ENCODE data around the gene KIAA1549. TPM values are rescaled to one million over a fixed set of nuclear protein-coding genes. Genes with fewer than 3 reads are reported as not detected.
A peak's percentile ranks its signal among the peaks of the same experiment; 100 is the strongest.

KIAA1549 gene
- 0.81 and 0.84 TPM in 2 replicates for total RNA-seq (2013; cell fraction: nucleolus; rRNA removed)
- 0.16 and 0.23 TPM in 2 replicates for total RNA-seq (2014; rRNA removed)
- 0.22 and 0.28 TPM in 2 replicates for total RNA-seq (2014; rRNA removed; fragmentation: Illumina TruSeq; extraction: Trizol)
- total RNA-seq (2021), result 0.74 and 0.82 TPM in 2 replicates
- 0.12 TPM for polyA plus RNA-seq (2011; ENCODE audit: low read depth)
- 0.20 and 0.30 TPM in 2 replicates for polyA plus RNA-seq (2011; rRNA removed)
- 0.27 and 0.42 TPM in 2 replicates for polyA plus RNA-seq (2011; cell fraction: cytosol; rRNA removed)
- 0.66 and 0.94 TPM in 2 replicates for polyA plus RNA-seq (2011; cell fraction: nucleus; rRNA removed)
- 0.19 and 0.27 TPM in 2 replicates for polyA plus RNA-seq (2012)
- 0.32 TPM in 2 replicates for polyA plus RNA-seq (2014; fragmentation: Illumina TruSeq; extraction: Trizol)
- under 1 TPM; 0.02 to 0.05 TPM for polyA plus RNA-seq (2014; fragmentation: Nextera tagmentation; extraction: Ambion mirVana)
- polyA plus RNA-seq (2014; rRNA removed), result 0.19 and 0.27 TPM in 2 replicates
- under 1 TPM; 0.03 to 0.05 TPM for polyA plus RNA-seq (2016; fragmentation: Nextera tagmentation; extraction: Ambion mirVana)
- polyA minus RNA-seq (2011; rRNA and poly(A)+ RNA removed), result 0.51 and 0.93 TPM in 2 replicates
- polyA minus RNA-seq (2011; cell fraction: cytosol; rRNA and poly(A)+ RNA removed), result 0.27 and 0.52 TPM in 2 replicates
- 0.85 and 2.0 TPM in 2 replicates for polyA minus RNA-seq (2011; cell fraction: nucleus; rRNA and poly(A)+ RNA removed)
- percentile 44 among the genes with signal in this experiment for Bru-seq, nascent RNA
- percentile 47 among the genes with signal in this experiment for BruChase-seq, experiment 1, labeled RNA remaining after a 6-hour chase
- BruChase-seq, experiment 2, labeled RNA remaining after a 2-hour chase, result percentile 43 among the genes with signal in this experiment
- long read RNA-seq, experiment 1, partial matches to known transcripts, result 0 of 1 reads
- long read RNA-seq, experiment 1, other reads (novel, unspliced or antisense), result 1 of 1 reads
- long read RNA-seq, experiment 2, partial matches to known transcripts, result 1 of 2 reads
- long read RNA-seq, experiment 2, other reads (novel, unspliced or antisense), result 1 of 2 reads

GRCh38 chr7:138981332-138982203 is at the start of gene KIAA1549:
Gene KIAA1549 (minus strand): TSS chr7:138981389. CDS start chr7:138981269, 120 bp downstream.
- Histone ChIP-seq H3K79me2 (ENCODE audit: control insufficient read depth, insufficient read depth, low read length) (no peaks in the 10 kb centered on the region), H4K20me1 (ENCODE audit: control insufficient read depth, insufficient read depth) (no peaks in the 10 kb centered on the region), H3K9me3 (replicated peaks; ENCODE audit: control insufficient read depth, insufficient read depth, low read length) (no peaks in the 10 kb centered on the region), H3K4me1 (ENCODE audit: control insufficient read depth, insufficient read depth, low read length) (no peaks in the 10 kb centered on the region), H3K4me2 (ENCODE audit: control insufficient read depth, insufficient read depth) (peak within 1 kb of the TSS; percentile 95), H3K27me3 (replicated peaks in 1 of 2; ENCODE audit: control insufficient read depth in 2 of 2, insufficient read depth in 2 of 2, low read length in 1 of 2) (peaks cover 8% of the 10 kb centered on the region in 2 experiments), H3K9ac (ENCODE audit: control insufficient read depth, insufficient read depth, low read length) (peak within 1 kb of the TSS; percentile 16; the same call in 1 of the 2 replicates), H3K36me3 (ENCODE audit: control insufficient read depth in 2 of 2, insufficient read depth in 2 of 2, low read length in 1 of 2) (no peaks in the 10 kb centered on the region), H3K27ac (ENCODE audit: control insufficient read depth, insufficient read depth) (no peak within 1 kb of the TSS), H3K4me3 (peak within 1 kb of the TSS; percentile 73; the same call in 1 of the 2 replicates), H2AFZ (ENCODE audit: control insufficient read depth, low read depth, low read length) (peak within 1 kb of the TSS; percentile 79)
- FAIRE-seq, result no peak
- in situ Hi-C loops (cut with MboI) (loop anchor here (5.0 kb wide), 1 partner anchor 94 kb away; no protein-coding TSS in a partner anchor), intact Hi-C loops (cut with micrococcal nuclease; ENCODE audit: unreplicated experiment) (no loop called here)
- BruUV-seq (replicated peaks), result no TSS peak
- RAD21 ChIA-PET (ENCODE audit: unreplicated experiment), result interaction anchor here (0.6 to 0.7 kb wide), 2 partner anchors 95 to 594 kb away, joined by 3 read pairs; no protein-coding TSS in a partner anchor
- TF ChIP-seq SMARCA5 (IDR thresholded peaks at IDR 0.05) (peak; percentile 86; the same call in 1 of the 2 replicates), NBN (IDR thresholded peaks at IDR 0.05) (no peak), LARP7 (IDR thresholded peaks at IDR 0.05) (peak; percentile 81), YY1 (IDR thresholded peaks at IDR 0.05; ENCODE audit: low read depth, low read length) (0 out of 2 replicates have a peak, but pooled peaks have one; percentile 3), RAD21 (IDR thresholded peaks at IDR 0.05; ENCODE audit: insufficient read depth, low read depth, low read length) (peak; percentile 35; the same call in 1 of the 2 replicates), CBX5 (IDR thresholded peaks at IDR 0.05; ENCODE audit: low read depth) (peak; percentile 58; the same call in 1 of the 2 replicates), EGR1 (IDR thresholded peaks at IDR 0.05; ENCODE audit: borderline replicate concordance in 1 of 2, low read depth in 2 of 2, low read length in 2 of 2) (peak in 1 of 2 experiments; percentile 67; a peak in 1 of 3 replicates), NR2F1 (conservative IDR thresholded peaks at IDR 0.05) (0 out of 2 replicates have a peak, but pooled peaks have one; percentile 10), RBBP5 (conservative IDR thresholded peaks at IDR 0.05) (no peak), CTCF (IDR thresholded peaks at IDR 0.05 in 2 of 3, conservative IDR thresholded peaks at IDR 0.05 in 1 of 3; ENCODE audit: control insufficient read depth in 2 of 3, extremely low read depth in 1 of 3, insufficient read depth in 1 of 3, low read depth in 3 of 3, low read length in 3 of 3) (peak in 1 of 3 experiments; percentile 42; a peak in 3 of 6 replicates), BHLHE40 (IDR thresholded peaks at IDR 0.05; ENCODE audit: borderline replicate concordance in 1 of 2, low read depth in 2 of 2, low read length in 1 of 2) (peak in 1 of 2 experiments; percentile 63; a peak in 2 of 4 replicates), NR2C1 (IDR thresholded peaks at IDR 0.05) (no peak)
- TF ChIP-seq, protein P1, sequence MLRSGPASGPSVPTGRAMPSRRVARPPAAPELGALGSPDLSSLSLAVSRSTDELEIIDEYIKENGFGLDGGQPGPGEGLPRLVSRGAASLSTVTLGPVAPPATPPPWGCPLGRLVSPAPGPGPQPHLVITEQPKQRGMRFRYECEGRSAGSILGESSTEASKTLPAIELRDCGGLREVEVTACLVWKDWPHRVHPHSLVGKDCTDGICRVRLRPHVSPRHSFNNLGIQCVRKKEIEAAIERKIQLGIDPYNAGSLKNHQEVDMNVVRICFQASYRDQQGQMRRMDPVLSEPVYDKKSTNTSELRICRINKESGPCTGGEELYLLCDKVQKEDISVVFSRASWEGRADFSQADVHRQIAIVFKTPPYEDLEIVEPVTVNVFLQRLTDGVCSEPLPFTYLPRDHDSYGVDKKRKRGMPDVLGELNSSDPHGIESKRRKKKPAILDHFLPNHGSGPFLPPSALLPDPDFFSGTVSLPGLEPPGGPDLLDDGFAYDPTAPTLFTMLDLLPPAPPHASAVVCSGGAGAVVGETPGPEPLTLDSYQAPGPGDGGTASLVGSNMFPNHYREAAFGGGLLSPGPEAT (IDR thresholded peaks at IDR 0.05; ENCODE audit: low read depth), result no peak
- ATAC-seq, result peak; percentile 89
- WGBS (ENCODE audit: insufficient coverage, insufficient replicate concordance, low lambda C conversion rate, missing lambda C conversion rate), result 4% methylated on average over 68 of the region's 105 CpGs
- SMC1A ChIA-PET (ENCODE audit: uncharacterized antibody, unreplicated experiment), result interaction anchor here (1.8 kb wide), 1 partner anchor 95 kb away, joined by 9 read pairs; no protein-coding TSS in a partner anchor
- no peak for DNase-seq (ENCODE audit: low read depth, low spot score)
- CTCF ChIA-PET, result interaction anchor here (0.5 to 1.5 kb wide), 3 partner anchors 95 to 813 kb away, joined by 3 to 10 read pairs (median 6); no protein-coding TSS in a partner anchor
- POLR2A ChIA-PET, result interaction anchor here (0.6 kb wide), 1 partner anchor 95 kb away, joined by 3 read pairs; no protein-coding TSS in a partner anchor
